GM18505 (cell line): Measurements from ENCODE around the gene TMEM94.

Source experiments
- ATAC-seq: cut with Tn5 transposase; IDR thresholded peaks from one replicate; pipeline ENCODE4 v1.9.1; 2021; ENCODE audit not compliant: unreplicated experiment
- POLR2A ChIP-seq: IDR thresholded peaks from 4 replicates; pipeline ENCODE4 v1.6.1; 2011; ENCODE audit warnings: borderline replicate concordance; ENCODE audit not compliant: insufficient read depth, insufficient read length; ENCODE audit errors: extremely low read depth

TMEM94 gene

GRCh38 chr17:75501378-75502071, 45.1 kb downstream of the TMEM94 start:
- TF ChIP-seq POLR2A: no peak

GRCh38 chr17:75502072-75502720, 45.8 kb downstream of the TMEM94 start:
- ATAC-seq: no peak
- no peak for TF ChIP-seq POLR2A

More at GRCh38 chr17:75501378-75502071, 45.1 kb downstream of the TMEM94 start:
- no peak for ATAC-seq

- TF ChIP-seq POLR2A: no peak
- no peak for ATAC-seq
Measured at GRCh38 chr17:75502721-75503329, 46.4 kb downstream of the TMEM94 start.

GRCh38 chr17:75503337-75503950, 47.0 kb downstream of the TMEM94 start:
- no peak for ATAC-seq
- TF ChIP-seq POLR2A: no peak

- TF ChIP-seq POLR2A: no peak
- no peak for ATAC-seq
Measured at GRCh38 chr17:75503976-75504346, 47.5 kb downstream of the TMEM94 start.

- no peak for ATAC-seq
- no peak for TF ChIP-seq POLR2A
Measured at GRCh38 chr17:75504347-75505151, 48.1 kb downstream of the TMEM94 start.

- TF ChIP-seq POLR2A: no peak
- no peak for ATAC-seq
Measured at GRCh38 chr17:75505152-75505409, 48.6 kb downstream of the TMEM94 start.

- TF ChIP-seq POLR2A: no peak
- ATAC-seq: no peak
Measured at GRCh38 chr17:75505640-75506039, 49.2 kb downstream of the TMEM94 start.

- no peak for TF ChIP-seq POLR2A
- ATAC-seq: no peak
Measured at GRCh38 chr17:75506134-75506533, 49.7 kb downstream of the TMEM94 start.

GRCh38 chr17:75506888-75507287, 50.5 kb downstream of the TMEM94 start:
- ATAC-seq: no peak
- TF ChIP-seq POLR2A: no peak

- no peak for TF ChIP-seq POLR2A
- ATAC-seq: no peak
Measured at GRCh38 chr17:75507733-75508719, 51.6 kb downstream of the TMEM94 start.

- no peak for ATAC-seq
- TF ChIP-seq POLR2A: no peak
Measured at GRCh38 chr17:75508931-75509361, 52.5 kb downstream of the TMEM94 start.

- TF ChIP-seq POLR2A: no peak
- no peak for ATAC-seq
Measured at GRCh38 chr17:75509528-75510258, 53.3 kb downstream of the TMEM94 start.
